Aorta (tissue), 5 donors: ENCODE measurements around the gene SHISA3. TPM values are rescaled to one million over a fixed set of nuclear protein-coding genes. Genes with fewer than 3 reads are reported as not detected.

Source experiments
- ATAC-seq: fragments of 200-7000 bp; cut with Tn5 transposase; one replicate; pipeline ENCODE4 v1.9.1; 2022; ENCODE audit warnings: moderate library complexity; ENCODE audit not compliant: low FRiP score
- DNase-seq, 2 donors: peaks; one replicate each; pipeline ENCODE4 v3.0.0-alpha.2; 2020
- H3K27ac ChIP-seq, 2 donors: one replicate each; pipeline ENCODE4 v1.5.1; 2013; ENCODE audit warnings: low read length in 2 of 2, mild to moderate bottlenecking in 2 of 2, moderate library complexity in 2 of 2, control low read depth in 1 of 2, inconsistent platforms in 1 of 2, low read depth in 1 of 2
- H3K27me3 ChIP-seq, 2 donors: one replicate each; pipeline ENCODE4 v1.6.1; 2013; ENCODE audit warnings: control low read depth in 1 of 2, low read length in 1 of 2, mild to moderate bottlenecking in 1 of 2, moderate library complexity in 1 of 2; ENCODE audit not compliant: insufficient read depth in 2 of 2, control insufficient read depth in 1 of 2
- H3K36me3 ChIP-seq, 2 donors: one replicate each; pipeline ENCODE4 v1.6.1; 2013; ENCODE audit warnings: control low read depth in 1 of 2, low read length in 1 of 2, mild to moderate bottlenecking in 1 of 2; ENCODE audit not compliant: insufficient read depth in 2 of 2, control insufficient read depth in 1 of 2
- H3K4me1 ChIP-seq, 2 donors: one replicate each; pipeline ENCODE4 v1.6.1; 2013; ENCODE audit warnings: low read length in 2 of 2, control low read depth in 1 of 2, mild to moderate bottlenecking in 1 of 2, moderate library complexity in 1 of 2; ENCODE audit not compliant: insufficient read depth in 2 of 2, control insufficient read depth in 1 of 2
- H3K4me3 ChIP-seq, 2 donors: one replicate each; pipeline ENCODE4 v1.5.1; 2013; ENCODE audit warnings: low read length in 2 of 2, control low read depth in 1 of 2, mild to moderate bottlenecking in 1 of 2
- H3K9me3 ChIP-seq: one replicate; pipeline ENCODE4 v1.6.1; 2013; ENCODE audit warnings: mild to moderate bottlenecking, low read length; ENCODE audit not compliant: control insufficient read depth
- WGBS, 2 donors: extraction: QIAGEN DNeasy Blood & Tissue Kit; methylation state at CpG; one replicate each; pipeline ENCODE4 v1.1.7; 2013; 5-methylcytosine and 5-hydroxymethylcytosine counted together
- intact Hi-C, 2 donors: fragments of 100-400 bp; cut with DNase I; formaldehyde crosslinking; loops; one replicate each; pipeline versions ENCODE4 v1.14.2 to v1.15.0; 2022
- polyA plus RNA-seq, 2 donors: library from polyadenylated mRNA; stranded (reverse); fragments of 200-250 nt; gene quantifications; one replicate each; pipeline ENCODE4 v1.2.3, GENCODE V29; 2013
- total RNA-seq, 2 donors: library from RNA; stranded (reverse); fragmentation: NEBNext Ultra II Directional; extraction: Animal tissue kit (Norgen Biotek cat#: 25700); gene quantifications; one replicate each; pipeline ENCODE4 v1.2.1, GENCODE V29; 2021
- donor health status: healthy with polysubstance abuse.
- donor health status: Bipolar disorder and iron deficiency.
- donor health status: DM: no; HTN: no; CAD: no.
- donor health status: DM: no; HTN: no; CAD: no.
- donor health status: DM: yes; HTN: yes; CAD: no.

SHISA3 gene
- total and polyA plus RNA-seq, 4 donors = 2.1 to 5.5 (median 3.5) TPM

DNA sequence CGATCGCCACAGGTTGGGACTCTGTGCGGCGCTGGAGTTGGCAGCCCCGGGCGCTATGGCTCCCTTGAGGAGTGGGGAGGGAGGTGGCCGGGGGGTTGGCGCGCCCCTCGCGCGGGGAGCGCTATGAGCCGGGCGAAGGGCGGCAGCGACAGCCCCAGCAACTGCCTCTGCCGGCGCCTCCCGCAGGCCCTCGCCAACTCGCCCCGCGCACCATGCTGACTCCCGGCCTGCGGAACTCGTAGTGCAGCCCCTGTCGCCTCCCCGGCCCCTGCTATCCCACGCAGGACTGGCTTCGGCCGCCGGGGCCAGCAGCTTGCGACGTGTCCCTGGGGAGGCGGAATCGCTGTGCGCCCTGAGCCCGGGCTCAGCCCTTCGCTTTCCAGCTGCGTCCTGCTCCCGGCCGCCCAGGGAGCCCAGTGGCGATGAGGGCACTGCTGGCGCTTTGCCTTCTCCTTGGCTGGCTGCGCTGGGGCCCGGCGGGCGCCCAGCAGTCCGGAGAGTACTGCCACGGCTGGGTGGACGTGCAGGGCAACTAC, 415 bp downstream of the SHISA3 start:
- 0% methylated on average over 32 to 52 of the region's 52 CpGs for WGBS, 2 donors
- Histone ChIP-seq H3K36me3 (no peaks in the 10 kb centered on the region), H3K27me3 (peaks cover 0 to 3% of the 10 kb centered on the region in 2 donors), H3K4me1 (no peaks in the 10 kb centered on the region), H3K4me3 (peak overlapping the region; percentile 20 to 27), H3K9me3 (no peaks in the 10 kb centered on the region), H3K27ac (no peak overlapping the region)
- ATAC-seq (peak; percentile 28), DNase-seq (no peak)
- intact Hi-C loops = no loop called here

DNA sequence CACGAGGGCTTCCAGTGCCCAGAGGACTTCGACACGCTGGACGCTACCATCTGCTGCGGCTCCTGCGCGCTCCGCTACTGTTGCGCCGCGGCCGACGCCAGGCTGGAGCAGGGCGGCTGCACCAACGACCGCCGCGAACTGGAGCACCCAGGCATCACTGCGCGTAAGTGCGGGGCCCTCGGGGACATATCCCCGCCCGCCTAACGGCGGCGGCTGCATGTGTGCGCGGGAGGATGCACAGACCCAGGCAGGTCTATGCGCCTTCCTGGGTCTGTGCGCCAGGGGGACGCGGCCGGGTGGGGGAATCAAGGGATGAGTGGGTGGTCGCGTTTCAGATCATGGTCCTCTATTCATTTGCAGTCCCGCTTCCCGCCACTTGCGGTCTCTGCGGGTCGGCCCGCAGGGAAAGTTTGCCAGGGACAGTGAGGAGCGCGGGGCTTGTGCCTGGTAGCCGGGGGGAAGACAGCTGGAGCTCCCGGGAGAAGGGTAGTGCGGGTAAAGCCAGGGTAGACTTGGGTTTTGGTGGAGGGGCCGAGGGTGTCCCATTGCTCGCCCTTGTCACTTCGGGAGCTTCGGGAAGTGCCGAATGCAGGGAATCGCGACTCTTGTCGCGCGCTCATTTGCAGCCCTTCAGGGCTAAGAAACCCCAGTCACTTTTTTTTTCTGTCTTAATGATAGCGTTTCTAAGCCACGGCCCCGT, 1.0 kb downstream of the SHISA3 start:
- peak overlapping the region; percentile 20 to 27 for H3K4me3 ChIP-seq
- ATAC-seq = peak; percentile 68
- intact Hi-C loops = no loop called here
- H3K36me3 ChIP-seq = no peaks in the 10 kb centered on the region
- peaks cover 0 to 3% of the 10 kb centered on the region in 2 donors for H3K27me3 ChIP-seq
- H3K4me1 ChIP-seq = no peaks in the 10 kb centered on the region
- 1% methylated on average over 58 to 60 of the region's 60 CpGs for WGBS, 2 donors
- peak in 1 of 2 donors; percentile 50 for DNase-seq
- no peaks in the 10 kb centered on the region for H3K9me3 ChIP-seq
- H3K27ac ChIP-seq = no peak overlapping the region

DNA sequence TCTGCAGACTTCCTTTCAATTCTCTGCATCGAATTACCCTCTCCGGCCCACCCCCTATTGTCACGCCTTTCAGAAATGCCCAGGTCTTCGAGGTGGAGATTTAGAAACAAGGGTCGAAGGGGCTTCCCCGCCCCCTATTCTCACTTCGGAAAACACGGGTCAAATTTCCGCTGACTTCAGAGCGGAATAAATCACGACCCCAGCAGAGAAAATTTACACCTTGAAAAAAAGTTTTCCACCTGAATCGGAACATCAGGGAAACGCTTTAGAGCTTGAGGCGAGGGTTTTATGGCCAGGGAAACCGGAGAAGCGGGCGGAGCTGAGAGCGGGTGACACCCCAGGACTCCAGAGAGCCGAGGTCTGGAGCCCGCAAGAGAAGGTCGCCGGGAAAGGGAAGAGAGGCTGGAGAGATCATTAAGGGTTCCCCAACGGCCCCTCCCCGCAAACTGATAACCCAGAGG, 1.6 kb downstream of the SHISA3 start:
- H3K27me3 ChIP-seq = peaks cover 0 to 3% of the 10 kb centered on the region in 2 donors
- no peaks in the 10 kb centered on the region for H3K4me1 ChIP-seq
- DNase-seq (no peak), ATAC-seq (no peak)
- intact Hi-C loops = no loop called here
- H3K4me3 ChIP-seq = no peak overlapping the region
- H3K27ac ChIP-seq = no peak overlapping the region
- H3K9me3 ChIP-seq = no peaks in the 10 kb centered on the region
- no peaks in the 10 kb centered on the region for H3K36me3 ChIP-seq
- WGBS, 2 donors = 10 to 13% methylated on average over 24 of the region's 24 CpGs

DNA sequence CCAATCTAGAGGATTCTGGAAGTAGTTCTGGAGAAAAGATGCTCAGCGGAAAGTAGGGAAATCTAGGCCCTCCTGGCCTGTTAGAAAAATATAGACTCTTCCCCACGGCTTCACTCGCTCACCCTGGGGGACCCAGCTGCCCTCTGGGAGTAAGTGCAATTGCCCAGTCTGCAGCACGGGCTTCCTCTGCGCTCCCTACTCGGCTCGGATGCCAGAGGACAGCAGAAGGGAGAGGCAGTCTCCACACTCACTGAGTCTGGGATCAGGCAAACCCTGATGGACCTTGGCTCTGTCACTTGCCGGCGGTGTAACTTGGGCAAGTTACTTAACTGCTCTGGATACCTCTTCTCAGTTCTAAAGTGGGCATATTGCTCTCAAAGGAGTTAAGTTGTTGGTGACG, 2.1 kb downstream of the SHISA3 start:
- Histone ChIP-seq H3K9me3 (no peaks in the 10 kb centered on the region), H3K4me1 (no peaks in the 10 kb centered on the region), H3K4me3 (no peak overlapping the region), H3K27me3 (peaks cover 0 to 3% of the 10 kb centered on the region in 2 donors), H3K36me3 (no peaks in the 10 kb centered on the region), H3K27ac (no peak overlapping the region)
- intact Hi-C loops = no loop called here
- ATAC-seq (peak; percentile 28), DNase-seq (no peak)
- 22 to 35% methylated on average over 10 of the region's 10 CpGs for WGBS, 2 donors

DNA sequence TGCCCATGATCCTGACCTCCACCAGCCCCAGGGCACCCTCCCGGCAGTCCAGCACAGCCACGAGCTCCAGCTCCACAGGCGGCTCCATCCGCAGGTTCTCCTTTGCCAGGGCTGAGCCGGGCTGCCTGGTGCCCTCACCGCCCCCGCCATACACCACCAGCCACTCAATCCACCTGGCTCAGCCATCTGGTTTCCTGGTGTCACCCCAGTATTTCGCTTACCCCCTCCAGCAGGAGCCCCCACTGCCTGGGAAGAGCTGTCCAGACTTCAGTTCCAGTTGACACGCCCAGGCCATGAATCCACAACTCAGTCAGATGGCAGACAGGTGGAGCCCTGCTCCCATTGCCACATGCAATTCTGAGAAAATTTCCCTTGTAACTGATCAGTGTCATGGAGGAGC, 3.9 kb downstream of the SHISA3 start:
- Histone ChIP-seq H3K36me3 (no peaks in the 10 kb centered on the region), H3K4me3 (no peak overlapping the region), H3K4me1 (no peaks in the 10 kb centered on the region), H3K9me3 (no peaks in the 10 kb centered on the region), H3K27ac (no peak overlapping the region), H3K27me3 (peaks cover 0 to 3% of the 10 kb centered on the region in 2 donors)
- intact Hi-C loops = no loop called here
- ATAC-seq = no peak
- WGBS, 2 donors = 78 to 79% methylated on average over 9 of the region's 9 CpGs
- no peak for DNase-seq

DNA sequence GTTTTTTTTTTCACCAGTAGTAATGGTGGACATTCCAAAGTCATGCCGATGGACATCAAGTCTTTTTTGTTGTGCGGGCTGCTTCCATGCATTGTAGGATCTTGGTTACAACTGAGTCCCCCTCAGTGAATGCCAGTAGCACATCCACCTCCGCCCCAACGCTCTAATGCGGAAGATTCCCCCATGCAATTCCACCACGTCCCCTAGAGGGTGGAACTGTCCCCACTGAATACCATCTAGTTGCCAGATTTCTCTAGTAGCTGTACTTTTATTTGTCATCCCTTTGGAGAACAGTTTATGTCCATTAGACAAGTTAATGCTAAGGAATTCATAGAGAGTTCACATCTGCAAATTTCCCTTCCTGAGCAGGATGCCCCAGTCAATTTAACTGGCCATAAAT, 6.7 kb downstream of the SHISA3 start:
- Histone ChIP-seq H3K27me3 (peaks cover 0 to 3% of the 10 kb centered on the region in 2 donors), H3K36me3 (no peaks in the 10 kb centered on the region), H3K27ac (no peak overlapping the region), H3K4me1 (no peaks in the 10 kb centered on the region), H3K4me3 (no peak overlapping the region), H3K9me3 (no peaks in the 10 kb centered on the region)
- ATAC-seq (no peak), DNase-seq (no peak)
- 78 to 83% methylated on average over 6 of the region's 6 CpGs for WGBS, 2 donors
- intact Hi-C loops = no loop called here

DNA sequence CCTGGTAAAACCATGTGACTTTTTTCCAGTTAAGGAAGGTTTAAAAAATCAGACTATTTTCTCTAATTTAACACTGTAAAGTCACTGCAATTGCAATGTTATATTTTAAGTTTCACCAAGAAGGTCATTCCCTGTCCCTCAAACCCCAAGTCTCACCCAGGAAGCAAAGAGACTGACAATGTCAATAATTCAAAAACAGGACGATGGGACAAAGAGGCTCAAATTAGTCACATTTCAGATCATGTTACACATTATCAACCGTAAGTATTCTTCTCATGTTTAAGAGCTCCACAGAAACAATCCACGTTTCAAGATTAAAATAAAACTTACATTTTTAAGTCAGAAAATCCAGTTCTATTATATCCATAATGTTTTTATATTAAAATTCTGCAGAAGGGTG, 13.2 kb downstream of the SHISA3 start:
- ATAC-seq = no peak
- no peak for DNase-seq
- WGBS, 2 donors = 86% methylated on average over 3 of the region's 3 CpGs

DNA sequence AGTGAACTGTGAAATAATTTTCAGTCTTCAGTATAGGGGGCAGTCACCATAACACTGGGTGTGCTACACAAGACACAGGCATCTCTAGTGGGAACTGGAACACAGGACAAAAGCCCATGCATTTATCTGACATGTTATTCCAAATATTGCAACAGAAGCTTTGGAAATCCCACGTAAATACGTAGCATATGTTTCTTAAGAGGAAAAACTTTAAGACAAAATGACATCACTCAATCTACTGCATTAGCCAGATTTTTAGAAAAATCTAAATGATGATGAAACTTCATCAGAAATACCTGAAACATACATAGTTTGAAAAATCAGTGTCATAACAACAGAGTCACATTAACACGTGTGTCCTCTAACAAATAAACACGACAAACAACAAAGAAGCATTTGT, 14.5 kb downstream of the SHISA3 start:
- 66 to 69% methylated on average over 4 of the region's 4 CpGs for WGBS, 2 donors
- intact Hi-C loops = no loop called here

More for the DNA sequence above, 13.2 kb downstream of the SHISA3 start:
- H3K9me3 ChIP-seq = no peaks in the 10 kb centered on the region
- H3K36me3 ChIP-seq = no peaks in the 10 kb centered on the region
- no peak overlapping the region for H3K27ac ChIP-seq
- no peak overlapping the region for H3K4me3 ChIP-seq
- intact Hi-C loops = no loop called here
- peaks cover 1 to 2% of the 10 kb centered on the region in 2 donors for H3K4me1 ChIP-seq
- H3K27me3 ChIP-seq = no peaks in the 10 kb centered on the region

DNA sequence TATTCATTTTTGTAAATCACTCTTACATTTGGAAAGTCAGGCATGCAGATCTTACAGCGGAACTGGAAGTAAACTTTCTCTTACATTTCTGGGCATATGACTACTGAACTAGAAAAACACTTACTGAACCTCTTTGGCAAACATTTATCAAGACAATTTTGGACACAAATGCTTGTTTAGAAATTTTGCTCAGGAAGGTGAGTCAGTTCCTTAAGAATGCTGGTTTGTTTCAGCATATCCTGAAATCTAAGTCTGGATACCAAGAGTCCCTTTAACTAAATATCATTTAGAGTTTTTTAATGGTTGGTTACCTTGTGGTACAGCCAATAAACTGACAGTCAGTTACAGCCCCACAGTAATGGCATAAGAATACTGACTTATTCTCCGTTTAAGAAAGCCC, 15.0 kb downstream of the SHISA3 start:
- Histone ChIP-seq H3K27me3 (no peaks in the 10 kb centered on the region), H3K27ac (no peak overlapping the region), H3K9me3 (no peaks in the 10 kb centered on the region), H3K4me1 (peaks cover 1 to 2% of the 10 kb centered on the region in 2 donors), H3K4me3 (no peak overlapping the region), H3K36me3 (no peaks in the 10 kb centered on the region)
- 3 to 4% methylated on average over 2 of the region's 2 CpGs for WGBS, 2 donors
- ATAC-seq = peak; percentile 67
- intact Hi-C loops = no loop called here
- no peak for DNase-seq

More for the DNA sequence above, 14.5 kb downstream of the SHISA3 start:
- DNase-seq (no peak), ATAC-seq (no peak)
- H3K27ac ChIP-seq = no peak overlapping the region
- peaks cover 1 to 2% of the 10 kb centered on the region in 2 donors for H3K4me1 ChIP-seq
- H3K27me3 ChIP-seq = no peaks in the 10 kb centered on the region
- H3K4me3 ChIP-seq = no peak overlapping the region
- H3K36me3 ChIP-seq = no peaks in the 10 kb centered on the region
- H3K9me3 ChIP-seq = no peaks in the 10 kb centered on the region
